ENCODE data around the gene FAM20A.

The FAM20A gene

DNA sequence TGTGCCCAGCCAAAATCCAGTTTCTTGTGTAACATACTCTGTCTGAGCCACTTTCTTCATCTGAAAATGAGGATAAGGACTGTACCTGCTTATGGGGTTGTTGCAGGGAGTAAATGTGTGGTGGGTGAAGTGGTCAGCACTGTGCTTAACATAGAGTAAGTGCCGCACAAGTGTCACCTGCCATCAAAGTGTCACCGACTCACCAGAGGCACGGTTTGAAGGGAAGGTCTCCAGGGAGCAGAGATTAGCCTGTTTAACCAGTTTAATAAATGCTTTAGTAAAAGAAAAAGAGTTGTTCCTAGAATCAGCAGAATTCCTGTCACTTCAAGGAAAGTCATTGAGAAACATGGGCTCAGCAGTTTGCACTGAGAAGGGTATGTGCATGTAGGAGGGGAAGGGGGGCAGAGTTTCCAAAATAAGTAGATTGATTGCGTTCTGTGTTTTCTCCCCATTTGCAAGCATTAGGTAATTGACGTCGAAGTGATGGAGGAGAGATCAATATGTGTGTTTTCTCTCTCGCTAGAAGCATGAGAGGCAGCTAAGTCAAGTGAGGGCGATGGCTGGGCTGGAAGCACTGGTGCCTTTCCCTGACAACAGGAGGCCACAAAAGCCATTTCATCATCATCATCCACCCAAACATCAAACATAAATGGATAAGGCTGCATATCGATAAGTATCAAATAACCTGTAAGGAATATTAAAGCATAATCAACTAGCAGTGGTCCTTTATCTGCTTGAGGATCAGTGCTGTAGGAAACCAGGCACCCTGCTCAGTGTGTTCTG, 19.1 kb downstream of the FAM20A start:
- no peaks in the 10 kb centered on the region for H3K9me2 ChIP-seq (replicated peaks; ENCODE audit: low read depth, low read length)
- no peaks in the 10 kb centered on the region for H3K9me3 ChIP-seq (ENCODE audit: insufficient read depth, low read depth, low read length)
- H3F3A ChIP-seq (ENCODE audit: low read depth), result no peaks in the 10 kb centered on the region
- H3K36me3 ChIP-seq (ENCODE audit: insufficient read depth, low read length), result no peaks in the 10 kb centered on the region
- no peaks in the 10 kb centered on the region for H3K27me3 ChIP-seq (ENCODE audit: insufficient read depth, low read length, poor library complexity, severe bottlenecking)
- H3K4me1 ChIP-seq (ENCODE audit: insufficient read depth, low read length, poor library complexity, severe bottlenecking), result no peaks in the 10 kb centered on the region
- no peaks in the 10 kb centered on the region for H4K20me1 ChIP-seq (ENCODE audit: insufficient read depth, low read length, poor library complexity, severe bottlenecking)
- H2AFZ ChIP-seq (ENCODE audit: low read length), result no peak overlapping the region
- no peak overlapping the region for H3K9ac ChIP-seq (ENCODE audit: low read depth, low read length, poor library complexity, severe bottlenecking)
- no peak overlapping the region for H3K4me2 ChIP-seq (ENCODE audit: low read depth, low read length, poor library complexity, severe bottlenecking)
- TF ChIP-seq, protein P1, sequence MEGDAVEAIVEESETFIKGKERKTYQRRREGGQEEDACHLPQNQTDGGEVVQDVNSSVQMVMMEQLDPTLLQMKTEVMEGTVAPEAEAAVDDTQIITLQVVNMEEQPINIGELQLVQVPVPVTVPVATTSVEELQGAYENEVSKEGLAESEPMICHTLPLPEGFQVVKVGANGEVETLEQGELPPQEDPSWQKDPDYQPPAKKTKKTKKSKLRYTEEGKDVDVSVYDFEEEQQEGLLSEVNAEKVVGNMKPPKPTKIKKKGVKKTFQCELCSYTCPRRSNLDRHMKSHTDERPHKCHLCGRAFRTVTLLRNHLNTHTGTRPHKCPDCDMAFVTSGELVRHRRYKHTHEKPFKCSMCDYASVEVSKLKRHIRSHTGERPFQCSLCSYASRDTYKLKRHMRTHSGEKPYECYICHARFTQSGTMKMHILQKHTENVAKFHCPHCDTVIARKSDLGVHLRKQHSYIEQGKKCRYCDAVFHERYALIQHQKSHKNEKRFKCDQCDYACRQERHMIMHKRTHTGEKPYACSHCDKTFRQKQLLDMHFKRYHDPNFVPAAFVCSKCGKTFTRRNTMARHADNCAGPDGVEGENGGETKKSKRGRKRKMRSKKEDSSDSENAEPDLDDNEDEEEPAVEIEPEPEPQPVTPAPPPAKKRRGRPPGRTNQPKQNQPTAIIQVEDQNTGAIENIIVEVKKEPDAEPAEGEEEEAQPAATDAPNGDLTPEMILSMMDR (conservative IDR thresholded peaks at IDR 0.05; ENCODE audit: low read length), result no peak
- TF ChIP-seq EZH2phosphoT487 (IDR thresholded peaks at IDR 0.05; ENCODE audit: borderline replicate concordance), result no peak
- no peaks in the 10 kb centered on the region for H3K79me2 ChIP-seq (ENCODE audit: insufficient read depth, low read length)
- no peak overlapping the region for H3K4me3 ChIP-seq (ENCODE audit: low read length, poor library complexity, severe bottlenecking)

DNA sequence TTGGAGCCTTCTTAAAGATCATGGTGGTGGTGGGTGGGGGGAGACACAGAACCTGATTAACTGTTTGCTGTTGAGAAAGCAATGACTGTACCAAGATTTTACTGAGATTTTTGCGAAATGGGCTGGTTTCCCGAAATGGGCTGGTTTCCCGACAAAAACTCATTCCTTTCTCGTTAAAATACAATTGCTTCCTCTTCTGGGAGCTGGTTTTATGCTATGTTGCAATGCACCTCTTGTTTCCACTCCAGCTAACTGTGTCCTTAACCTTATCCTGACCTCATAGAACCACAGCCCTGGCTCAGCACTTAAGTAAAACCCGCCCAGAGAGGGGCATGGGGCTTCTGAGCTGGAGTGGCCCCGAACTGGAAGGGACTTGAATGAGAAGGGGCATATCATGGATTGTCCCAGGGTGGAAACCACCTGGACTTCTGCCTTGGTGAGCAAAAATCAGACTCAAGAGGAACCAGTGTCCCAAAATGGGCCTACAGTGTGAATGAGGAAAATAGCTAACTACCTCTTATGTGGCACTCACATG, 20.9 kb downstream of the FAM20A start:
- H3K27me3 ChIP-seq (ENCODE audit: insufficient read depth, low read length, poor library complexity, severe bottlenecking), result no peaks in the 10 kb centered on the region
- H3F3A ChIP-seq (ENCODE audit: low read depth), result no peaks in the 10 kb centered on the region
- H3K79me2 ChIP-seq (ENCODE audit: insufficient read depth, low read length), result no peaks in the 10 kb centered on the region
- no peaks in the 10 kb centered on the region for H3K36me3 ChIP-seq (ENCODE audit: insufficient read depth, low read length)
- H3K4me1 ChIP-seq (ENCODE audit: insufficient read depth, low read length, poor library complexity, severe bottlenecking), result no peaks in the 10 kb centered on the region
- no peaks in the 10 kb centered on the region for H4K20me1 ChIP-seq (ENCODE audit: insufficient read depth, low read length, poor library complexity, severe bottlenecking)
- no peak overlapping the region for H3K4me3 ChIP-seq (ENCODE audit: low read length, poor library complexity, severe bottlenecking)
- no peak overlapping the region for H3K9ac ChIP-seq (ENCODE audit: low read depth, low read length, poor library complexity, severe bottlenecking)
- H2AFZ ChIP-seq (ENCODE audit: low read length), result no peak overlapping the region
- no peaks in the 10 kb centered on the region for H3K9me2 ChIP-seq (replicated peaks; ENCODE audit: low read depth, low read length)
- H3K4me2 ChIP-seq (ENCODE audit: low read depth, low read length, poor library complexity, severe bottlenecking), result no peak overlapping the region
- no peaks in the 10 kb centered on the region for H3K9me3 ChIP-seq (ENCODE audit: insufficient read depth, low read depth, low read length)
- TF ChIP-seq, protein P1 (conservative IDR thresholded peaks at IDR 0.05; ENCODE audit: low read length), result no peak
- no peak for TF ChIP-seq EZH2phosphoT487 (IDR thresholded peaks at IDR 0.05; ENCODE audit: borderline replicate concordance)

DNA sequence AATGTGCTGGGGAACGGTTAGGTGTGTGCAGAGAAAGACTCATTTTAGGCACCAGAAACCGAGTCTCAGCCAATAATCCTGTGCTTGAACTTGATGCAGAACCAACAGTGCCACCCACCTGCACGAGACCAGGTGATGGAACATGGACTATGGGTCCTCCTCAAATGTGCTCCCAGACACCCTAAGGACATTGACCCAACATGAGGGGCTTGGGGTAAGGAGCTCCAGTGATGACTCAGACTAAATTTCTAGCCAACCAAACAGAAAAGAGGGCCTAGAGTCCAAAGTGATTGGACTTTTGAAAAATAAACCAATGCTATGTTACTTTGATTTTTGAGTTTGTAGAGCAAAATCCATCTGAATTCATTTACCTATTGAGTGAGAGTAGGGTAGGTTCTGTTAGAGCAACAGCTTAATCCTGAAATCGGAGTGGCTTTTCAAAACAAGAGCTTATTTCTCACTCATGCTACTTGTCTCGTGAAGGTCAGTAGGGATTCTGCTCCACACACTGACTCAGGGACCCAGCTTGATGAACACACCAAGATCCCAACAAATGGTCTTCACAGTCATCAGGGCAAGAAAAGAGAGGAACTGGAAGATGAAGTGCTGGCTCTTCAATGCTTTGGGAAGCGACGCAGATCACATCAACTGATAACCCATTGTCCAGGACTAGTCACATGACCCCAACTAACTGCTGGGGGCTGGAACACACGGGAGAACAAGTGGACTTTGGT, 21.8 kb downstream of the FAM20A start:
- no peaks in the 10 kb centered on the region for H3K36me3 ChIP-seq (ENCODE audit: insufficient read depth, low read length)
- no peaks in the 10 kb centered on the region for H3F3A ChIP-seq (ENCODE audit: low read depth)
- H3K9me2 ChIP-seq (replicated peaks; ENCODE audit: low read depth, low read length), result no peaks in the 10 kb centered on the region
- no peaks in the 10 kb centered on the region for H3K4me1 ChIP-seq (ENCODE audit: insufficient read depth, low read length, poor library complexity, severe bottlenecking)
- no peak overlapping the region for H3K4me2 ChIP-seq (ENCODE audit: low read depth, low read length, poor library complexity, severe bottlenecking)
- TF ChIP-seq, protein P1 (conservative IDR thresholded peaks at IDR 0.05; ENCODE audit: low read length), result no peak
- TF ChIP-seq EZH2phosphoT487 (IDR thresholded peaks at IDR 0.05; ENCODE audit: borderline replicate concordance), result no peak
- H2AFZ ChIP-seq (ENCODE audit: low read length), result no peak overlapping the region
- H3K79me2 ChIP-seq (ENCODE audit: insufficient read depth, low read length), result no peaks in the 10 kb centered on the region
- no peak overlapping the region for H3K4me3 ChIP-seq (ENCODE audit: low read length, poor library complexity, severe bottlenecking)
- no peaks in the 10 kb centered on the region for H4K20me1 ChIP-seq (ENCODE audit: insufficient read depth, low read length, poor library complexity, severe bottlenecking)
- no peaks in the 10 kb centered on the region for H3K9me3 ChIP-seq (ENCODE audit: insufficient read depth, low read depth, low read length)
- H3K9ac ChIP-seq (ENCODE audit: low read depth, low read length, poor library complexity, severe bottlenecking), result no peak overlapping the region
- H3K27me3 ChIP-seq (ENCODE audit: insufficient read depth, low read length, poor library complexity, severe bottlenecking), result no peaks in the 10 kb centered on the region
